Hepatic stellate cell (primary cell): ENCODE data around the gene HS6ST2.

Experiments used
- DNase-seq: peaks from one replicate; pipeline ENCODE4 v3.0.0; 2011; ENCODE audit warnings: low spot score

Gene HS6ST2

GRCh38 chrX:132795181-132795580 lies 163.2 kb downstream of the HS6ST2 start:
- DNase-seq: no peak

- no peak for DNase-seq
Measured at GRCh38 chrX:132791714-132792113, 166.7 kb downstream of the HS6ST2 start.

GRCh38 chrX:132790329-132790728 lies 168.1 kb downstream of the HS6ST2 start:
- no peak for DNase-seq

GRCh38 chrX:132786217-132786616 lies 172.2 kb downstream of the HS6ST2 start:
- DNase-seq: no peak

GRCh38 chrX:132778917-132779316 lies 179.5 kb downstream of the HS6ST2 start:
- no peak for DNase-seq

GRCh38 chrX:132776486-132777210 lies 181.8 kb downstream of the HS6ST2 start:
- no peak for DNase-seq

GRCh38 chrX:132775263-132775823 lies 183.1 kb downstream of the HS6ST2 start:
- DNase-seq: no peak

- DNase-seq: no peak
Measured at GRCh38 chrX:132774010-132774714, 184.3 kb downstream of the HS6ST2 start.

GRCh38 chrX:132769609-132770008 lies 188.8 kb downstream of the HS6ST2 start:
- no peak for DNase-seq

- DNase-seq: no peak
Measured at GRCh38 chrX:132766452-132766851, 192.0 kb downstream of the HS6ST2 start.

- DNase-seq: no peak
Measured at GRCh38 chrX:132763528-132763927, 194.9 kb downstream of the HS6ST2 start.

GRCh38 chrX:132758759-132759158 lies 199.7 kb downstream of the HS6ST2 start:
- DNase-seq: no peak

- no peak for DNase-seq
Measured at GRCh38 chrX:132757066-132757623, 201.3 kb downstream of the HS6ST2 start.

GRCh38 chrX:132756439-132756838 lies 202.0 kb downstream of the HS6ST2 start:
- no peak for DNase-seq

GRCh38 chrX:132751063-132751690 lies 207.3 kb downstream of the HS6ST2 start:
- DNase-seq: no peak

GRCh38 chrX:132750331-132751062 lies 207.9 kb downstream of the HS6ST2 start:
- DNase-seq: no peak

- no peak for DNase-seq
Measured at GRCh38 chrX:132749406-132749805, 209.0 kb downstream of the HS6ST2 start.

GRCh38 chrX:132748909-132749308 lies 209.5 kb downstream of the HS6ST2 start:
- no peak for DNase-seq

GRCh38 chrX:132748268-132748667 lies 210.2 kb downstream of the HS6ST2 start:
- no peak for DNase-seq

- DNase-seq: no peak
Measured at GRCh38 chrX:132745593-132745992, 212.8 kb downstream of the HS6ST2 start.

- DNase-seq: no peak
Measured at GRCh38 chrX:132744470-132744869, 214.0 kb downstream of the HS6ST2 start.

- no peak for DNase-seq
Measured at GRCh38 chrX:132743086-132743485, 215.3 kb downstream of the HS6ST2 start.
